Heart left ventricle (tissue), 16 donors: ENCODE results near the gene CPNE9. TPM values are rescaled to one million over a fixed set of nuclear protein-coding genes. Genes with fewer than 3 reads are reported as not detected.

Source experiments
- ATAC-seq, 4 donors: fragments of 200-7000 bp; cut with Tn5 transposase; one replicate each; pipeline ENCODE4 v1.9.1; 2020 to 2022; ENCODE audit warnings: moderate library complexity in 4 of 4, mild to moderate bottlenecking in 3 of 4, moderate number of reproducible peaks in 1 of 4
- DNase-seq, 5 donors: peaks; one replicate each; pipeline ENCODE4 v3.0.0-alpha.2; 2020
- H3K27ac ChIP-seq, 12 donors: fragments of 200-600 bp; sonication (generic) in 4 of 12; one replicate each; pipeline versions ENCODE4 v1.5.0 to v1.8.0; 2016 to 2022; ENCODE audit warnings: mild to moderate bottlenecking in 2 of 12
- H3K27me3 ChIP-seq, 9 donors: fragments of 200-600 bp; sonication (generic) in 2 of 9; one replicate each; pipeline versions ENCODE4 v1.5.1 to v1.8.0; 2016 to 2022; ENCODE audit warnings: mild to moderate bottlenecking in 3 of 9
- H3K36me3 ChIP-seq, 9 donors: fragments of 200-600 bp; sonication (generic) in 2 of 9; one replicate each; pipeline versions ENCODE4 v1.5.0 to v1.8.0; 2018 to 2022; ENCODE audit warnings: mild to moderate bottlenecking in 2 of 9
- H3K4me1 ChIP-seq, 12 donors: fragments of 200-600 bp; sonication (generic) in 4 of 12; one replicate each; pipeline versions ENCODE4 v1.5.0 to v1.8.0; 2016 to 2022; ENCODE audit warnings: mild to moderate bottlenecking in 3 of 12
- H3K4me3 ChIP-seq, 12 donors: fragments of 200-600 bp; sonication (generic) in 4 of 12; one replicate each; pipeline versions ENCODE4 v1.5.0 to v1.8.0; 2017 to 2022; ENCODE audit warnings: mild to moderate bottlenecking in 9 of 12, moderate library complexity in 4 of 12
- H3K9me3 ChIP-seq, 12 donors: fragments of 200-600 bp; sonication (generic) in 4 of 12; one replicate each; pipeline versions ENCODE4 v1.5.0 to v1.8.0; 2016 to 2022; ENCODE audit warnings: mild to moderate bottlenecking in 1 of 12
- POLR2A ChIP-seq, 2 donors: fragments of 450-650 bp; IDR thresholded peaks; one replicate each; pipeline ENCODE4 v1.6.1; 2017; ENCODE audit warnings: antibody characterized with exemption in 2 of 2, mild to moderate bottlenecking in 2 of 2, moderate library complexity in 2 of 2
- WGBS, 4 donors: extraction: QIAGEN DNeasy Blood & Tissue Kit in 2 of 4; methylation state at CpG; one replicate each; pipeline versions ENCODE4 v1.1.5 to v1.1.7; 2013 to 2018; 5-methylcytosine and 5-hydroxymethylcytosine counted together
- intact Hi-C, 10 donors: fragments of 100-400 bp; cut with DNase I; formaldehyde crosslinking; loops; one replicate each; pipeline versions ENCODE4 v1.11.1 to v1.14.2; 2022
- polyA plus RNA-seq, 2 donors: library from polyadenylated mRNA; stranded (reverse); fragments of 200-250 nt; gene quantifications; one replicate each; pipeline ENCODE4 v1.2.3, GENCODE V29; 2013
- total RNA-seq, 9 donors: library from RNA; depleted of rRNA in 2 of 9; stranded (reverse); fragments of >200 nt in 2 of 9; fragmentation: NEBNext Ultra II Directional in 3 of 9; extraction: Animal tissue kit (Norgen Biotek cat#: 25700) in 3 of 9; gene quantifications; one replicate each; pipeline versions ENCODE4 v1.1.0 to v1.2.4, GENCODE V29; 2016 to 2023
- TF ChIP-seq, protein P1 (sequence below), 12 donors: fragments of 200-600 bp; sonication (generic) in 4 of 12; IDR thresholded peaks; one replicate each; pipeline versions ENCODE4 v1.5.0 to v1.8.0; 2018 to 2022; ENCODE audit warnings: antibody characterized with exemption in 12 of 12, mild to moderate bottlenecking in 5 of 12
- donor health status: ischemic (EF 13 %, LVEDD 7.1; RV severe dilation, severe dysfunction).
- donor health status: healthy with polysubstance abuse.
- donor health status: DM: no; HTN: yes; CAD: no.
- donor health status: DM: no; HTN: no; CAD: no.
- donor health status: ischemic (EF 25% LVEDD 6.9; RV normal size, moderate dysfunction).
- donor health status: ischemic (EF 25% LVEDD 5.7; RV mildly dilated, moderate dysfunction).
- donor health status: healthy.
- donor health status: DM: yes; HTN: yes; CAD: no.
- donor health status: ischemic (EF 35%, LVEDD 5.7; RV mildly dilated, moderate dysfunction).
- donor health status: nonischemic (EF 11% LVEDD 7.7; RV severe dilation, severe dysfunction).
- donor health status: DM: yes; HTN: yes; CAD: no.
- donor health status: PGD.
- donor health status: ischemic (EF 29% LVEDD 5.4; RV normal size, mild dysfunction).
- donor health status: nonischemic (EF 23%, LVEDD 6.1; RV moderate dilation, normal function).

The CPNE9 gene
- total and polyA plus RNA-seq, 11 donors = 0.04 TPM; not detected in 10

DNA sequence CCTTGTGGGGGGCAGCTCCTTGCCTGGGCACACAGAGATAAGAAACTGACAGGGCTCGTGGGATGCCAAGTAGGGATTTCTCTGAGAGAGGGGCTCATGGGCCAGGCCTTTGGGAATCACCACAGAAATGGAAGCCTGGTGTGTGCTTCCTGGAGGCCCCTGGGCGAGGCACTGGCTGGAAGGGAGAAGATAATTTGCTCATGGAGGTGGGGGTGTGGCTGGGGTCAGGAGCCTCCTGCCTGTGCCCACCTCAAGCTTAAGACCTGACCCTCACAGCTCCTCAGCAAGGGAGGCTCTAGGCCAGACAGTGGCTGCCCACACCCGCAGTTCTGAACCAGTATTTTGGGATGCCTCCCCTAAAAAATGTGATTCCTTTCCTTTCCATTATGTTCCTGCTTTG, 16.9 kb upstream of the CPNE9 start:
- Histone ChIP-seq H3K36me3 (peaks cover 2 to 100% (median 99%) of the 10 kb centered on the region in 9 donors), H3K9me3 (no peaks in the 10 kb centered on the region), H3K27me3 (no peaks in the 10 kb centered on the region), H3K4me3 (no peak overlapping the region), H3K27ac (no peak overlapping the region), H3K4me1 (peaks cover 0 to 15% (median 3%) of the 10 kb centered on the region in 12 donors)
- intact Hi-C loops = no loop called here
- no peak for DNase-seq
- ATAC-seq = no peak
- 94 to 100% (median 95%) methylated on average over 3 of the region's 3 CpGs for WGBS, 4 donors
- no peak for TF ChIP-seq POLR2A (IDR thresholded peaks at IDR 0.05)
- TF ChIP-seq, protein P1, sequence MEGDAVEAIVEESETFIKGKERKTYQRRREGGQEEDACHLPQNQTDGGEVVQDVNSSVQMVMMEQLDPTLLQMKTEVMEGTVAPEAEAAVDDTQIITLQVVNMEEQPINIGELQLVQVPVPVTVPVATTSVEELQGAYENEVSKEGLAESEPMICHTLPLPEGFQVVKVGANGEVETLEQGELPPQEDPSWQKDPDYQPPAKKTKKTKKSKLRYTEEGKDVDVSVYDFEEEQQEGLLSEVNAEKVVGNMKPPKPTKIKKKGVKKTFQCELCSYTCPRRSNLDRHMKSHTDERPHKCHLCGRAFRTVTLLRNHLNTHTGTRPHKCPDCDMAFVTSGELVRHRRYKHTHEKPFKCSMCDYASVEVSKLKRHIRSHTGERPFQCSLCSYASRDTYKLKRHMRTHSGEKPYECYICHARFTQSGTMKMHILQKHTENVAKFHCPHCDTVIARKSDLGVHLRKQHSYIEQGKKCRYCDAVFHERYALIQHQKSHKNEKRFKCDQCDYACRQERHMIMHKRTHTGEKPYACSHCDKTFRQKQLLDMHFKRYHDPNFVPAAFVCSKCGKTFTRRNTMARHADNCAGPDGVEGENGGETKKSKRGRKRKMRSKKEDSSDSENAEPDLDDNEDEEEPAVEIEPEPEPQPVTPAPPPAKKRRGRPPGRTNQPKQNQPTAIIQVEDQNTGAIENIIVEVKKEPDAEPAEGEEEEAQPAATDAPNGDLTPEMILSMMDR (IDR thresholded peaks at IDR 0.05) = no peak

DNA sequence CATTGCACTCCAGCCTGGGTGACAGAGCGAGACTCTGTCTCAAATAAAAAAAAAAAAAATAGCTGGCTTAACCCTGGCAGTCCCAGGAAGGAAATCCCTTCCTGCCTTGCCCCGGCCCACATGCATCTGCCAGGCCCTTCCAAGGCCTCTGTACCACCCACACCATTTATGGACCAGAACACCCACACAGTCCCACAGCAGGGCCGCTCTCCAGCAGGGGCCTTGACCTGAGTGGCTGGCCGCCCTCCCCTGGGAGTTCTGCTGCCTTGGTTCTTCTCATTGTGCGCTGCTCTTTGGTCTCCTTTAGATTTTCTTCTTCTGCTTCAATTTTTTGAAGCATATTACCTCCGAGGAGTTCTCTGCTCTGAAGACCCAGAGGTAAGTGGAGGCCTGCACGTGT, 16.1 kb upstream of the CPNE9 start:
- ATAC-seq (no peak), DNase-seq (no peak)
- H3K27me3 ChIP-seq = no peaks in the 10 kb centered on the region
- peaks cover 0 to 15% (median 0%) of the 10 kb centered on the region in 12 donors for H3K4me1 ChIP-seq
- intact Hi-C loops = no loop called here
- TF ChIP-seq, protein P1 (IDR thresholded peaks at IDR 0.05) = no peak
- TF ChIP-seq POLR2A (IDR thresholded peaks at IDR 0.05) = no peak
- no peak overlapping the region for H3K27ac ChIP-seq
- H3K9me3 ChIP-seq = no peaks in the 10 kb centered on the region
- peaks cover 2 to 100% (median 100%) of the 10 kb centered on the region in 9 donors for H3K36me3 ChIP-seq
- 88 to 97% (median 91%) methylated on average over 7 of the region's 7 CpGs for WGBS, 4 donors
- no peak overlapping the region for H3K4me3 ChIP-seq

GRCh38 chr3:9688961-9689360, 14.7 kb upstream of the CPNE9 start:
- Histone ChIP-seq H3K27me3 (no peaks in the 10 kb centered on the region), H3K36me3 (peaks cover 0 to 100% (median 100%) of the 10 kb centered on the region in 9 donors), H3K4me1 (peaks cover 0 to 15% (median 0%) of the 10 kb centered on the region in 12 donors), H3K4me3 (no peak overlapping the region), H3K9me3 (no peaks in the 10 kb centered on the region), H3K27ac (no peak overlapping the region)
- whole genome bisulfite sequencing, 4 donors = 84 to 94% (median 88%) methylated on average over 4 to 5 of the region's 5 CpGs
- DNase-seq (no peak), ATAC-seq (no peak)
- TF ChIP-seq, protein P1 (IDR thresholded peaks at IDR 0.05) = no peak
- TF ChIP-seq POLR2A (IDR thresholded peaks at IDR 0.05) = no peak
- intact Hi-C loops = no loop called here

- DNase-seq (no peak), ATAC-seq (no peak)
- WGBS, 4 donors = 93 to 97% (median 95%) methylated on average over 4 of the region's 4 CpGs; no CpG with 5 or more reads in 1 of the 4 donors
Measured at GRCh38 chr3:9689757-9690156, 13.9 kb upstream of the CPNE9 start.

More at GRCh38 chr3:9689757-9690156, 13.9 kb upstream of the CPNE9 start:
- Histone ChIP-seq H3K9me3 (no peaks in the 10 kb centered on the region), H3K27ac (no peak overlapping the region), H3K27me3 (no peaks in the 10 kb centered on the region), H3K4me1 (peaks cover 0 to 15% (median 0%) of the 10 kb centered on the region in 12 donors), H3K36me3 (peaks cover 0 to 100% (median 100%) of the 10 kb centered on the region in 9 donors), H3K4me3 (no peak overlapping the region)
- intact Hi-C loops = no loop called here
- TF ChIP-seq POLR2A (IDR thresholded peaks at IDR 0.05) = no peak
- TF ChIP-seq, protein P1 (IDR thresholded peaks at IDR 0.05) = no peak
